DND-41 (cell line): ENCODE results near the gene PRAMEF5.
"Not testable (repeated sequence)": the region's sequence is repeated elsewhere in the genome, so short reads cannot be mapped to it uniquely, and the experiment has no call there.

Experiments used
- ATAC-seq: fragments of 200-7000 bp; cut with Tn5 transposase; 3 replicates; pipeline ENCODE4 v1.9.1; 2021; ENCODE audit warnings: low read depth; ENCODE audit not compliant: insufficient read depth
- DNase-seq: peaks from one replicate; pipeline ENCODE4 v3.0.0-alpha.2; 2020
- H2AFZ ChIP-seq: 2 replicates; pipeline ENCODE4 v1.6.0; 2012; ENCODE audit warnings: low read depth, low read length
- H3K27ac ChIP-seq: 2 replicates; pipeline ENCODE4 v1.5.1; 2012; ENCODE audit warnings: low read length, inconsistent platforms
- H3K27me3 ChIP-seq: fragments of 200-600 bp; sonication (generic); 2 replicates; pipeline ENCODE4 v1.6.0; 2012; ENCODE audit warnings: low read length, mild to moderate bottlenecking, inconsistent platforms; ENCODE audit not compliant: insufficient read depth, poor library complexity
- H3K36me3 ChIP-seq: 2 replicates; pipeline ENCODE4 v1.5.1; 2012; ENCODE audit warnings: low read length, inconsistent platforms; ENCODE audit not compliant: insufficient read depth
- H3K4me1 ChIP-seq: 2 replicates; pipeline ENCODE4 v1.5.1; 2012; ENCODE audit warnings: mild to moderate bottlenecking, low read length; ENCODE audit not compliant: insufficient read depth
- H3K4me2 ChIP-seq: 2 replicates; pipeline ENCODE4 v1.6.0; 2012; ENCODE audit warnings: mild to moderate bottlenecking, moderate library complexity, low read length, inconsistent platforms; ENCODE audit not compliant: insufficient read depth
- H3K4me3 ChIP-seq, 2 experiments: fragments of 200-600 bp in 1 of 2; shearing (Covaris generic) in 1 of 2; 2 replicates each; pipeline ENCODE4 v1.5.1; 2012 to 2016; ENCODE audit warnings: inconsistent platforms in 2 of 2, low read length in 2 of 2, mild to moderate bottlenecking in 2 of 2, low read depth in 1 of 2, moderate library complexity in 1 of 2
- H3K79me2 ChIP-seq: 2 replicates; pipeline ENCODE4 v1.6.0; 2012; ENCODE audit warnings: low read length, inconsistent platforms; ENCODE audit not compliant: insufficient read depth
- H3K9ac ChIP-seq: 2 replicates; pipeline ENCODE4 v1.6.0; 2012; ENCODE audit warnings: low read depth, mild to moderate bottlenecking, inconsistent platforms, low read length, moderate library complexity
- H3K9me3 ChIP-seq: 2 replicates; pipeline ENCODE4 v1.5.1; 2012; ENCODE audit warnings: low read length, moderate library complexity, mild to moderate bottlenecking, inconsistent platforms; ENCODE audit not compliant: insufficient read depth, severe bottlenecking
- H4K20me1 ChIP-seq: 2 replicates; pipeline ENCODE4 v1.6.0; 2012; ENCODE audit warnings: low read length; ENCODE audit not compliant: insufficient read depth
- CTCF ChIP-seq: IDR thresholded peaks from 2 replicates; pipeline ENCODE4 v1.5.1; 2012; ENCODE audit warnings: borderline replicate concordance, low read length, moderate library complexity, mild to moderate bottlenecking; ENCODE audit not compliant: poor library complexity, severe bottlenecking; ENCODE audit errors: extremely low read depth
- EZH2 ChIP-seq: IDR thresholded peaks from 3 replicates; pipeline ENCODE4 v1.6.1; 2012; ENCODE audit warnings: borderline replicate concordance, low read depth, mild to moderate bottlenecking, moderate library complexity, low read length, inconsistent platforms; ENCODE audit not compliant: severe bottlenecking

The PRAMEF5 gene

GRCh38 chr1:13253898-13254297 lies at the start of gene PRAMEF5:
Gene PRAMEF5 (plus strand): TSS chr1:13254198. CDS start chr1:13259269, 5,071 bp downstream.
- not testable (repeated sequence) for H3K27me3 ChIP-seq, H3K4me1 ChIP-seq, H3K79me2 ChIP-seq, H3K36me3 ChIP-seq, H3K4me3 ChIP-seq, H3K4me2 ChIP-seq, DNase-seq, H4K20me1 ChIP-seq, H2AFZ ChIP-seq, H3K9ac ChIP-seq, H3K9me3 ChIP-seq, H3K27ac ChIP-seq, ATAC-seq

- not testable (repeated sequence) for H3K27ac ChIP-seq, DNase-seq, H3K4me2 ChIP-seq, H4K20me1 ChIP-seq, H2AFZ ChIP-seq, H3K4me3 ChIP-seq, H3K4me1 ChIP-seq, ATAC-seq, H3K79me2 ChIP-seq, H3K9me3 ChIP-seq, H3K27me3 ChIP-seq, H3K36me3 ChIP-seq, H3K9ac ChIP-seq
Measured at GRCh38 chr1:13208712-13209111, 45.3 kb upstream of the PRAMEF5 start.

GRCh38 chr1:13216619-13217018 lies 37.4 kb upstream of the PRAMEF5 start:
- H3K9ac ChIP-seq, H3K9me3 ChIP-seq, H2AFZ ChIP-seq, H3K27ac ChIP-seq, H3K79me2 ChIP-seq, H3K4me1 ChIP-seq, H3K4me2 ChIP-seq, H3K27me3 ChIP-seq, ATAC-seq, H3K4me3 ChIP-seq, H3K36me3 ChIP-seq, DNase-seq, H4K20me1 ChIP-seq: not testable (repeated sequence)

- ATAC-seq, H2AFZ ChIP-seq, H3K79me2 ChIP-seq, H3K9me3 ChIP-seq, DNase-seq, H3K36me3 ChIP-seq, H3K4me2 ChIP-seq, H4K20me1 ChIP-seq, H3K4me1 ChIP-seq, H3K4me3 ChIP-seq, H3K27ac ChIP-seq, H3K27me3 ChIP-seq, H3K9ac ChIP-seq: not testable (repeated sequence)
Measured at GRCh38 chr1:13219203-13219602, 34.8 kb upstream of the PRAMEF5 start.

GRCh38 chr1:13222788-13223187 lies 31.2 kb upstream of the PRAMEF5 start:
- H3K9ac ChIP-seq, DNase-seq, H3K36me3 ChIP-seq, H2AFZ ChIP-seq, H4K20me1 ChIP-seq, H3K4me1 ChIP-seq, H3K9me3 ChIP-seq, H3K79me2 ChIP-seq, H3K27me3 ChIP-seq, ATAC-seq, H3K4me2 ChIP-seq, H3K4me3 ChIP-seq, H3K27ac ChIP-seq: not testable (repeated sequence)

- Histone ChIP-seq H4K20me1 (no peaks in the 10 kb centered on the region), H3K27ac (no peak overlapping the region), H3K36me3 (no peaks in the 10 kb centered on the region), H2AFZ (no peak overlapping the region), H3K79me2 (no peaks in the 10 kb centered on the region), H3K4me3 (no peak overlapping the region), H3K4me2 (no peak overlapping the region), H3K9ac (no peak overlapping the region), H3K9me3 (no peaks in the 10 kb centered on the region), H3K4me1 (no peaks in the 10 kb centered on the region), H3K27me3 (peaks cover 5% of the 10 kb centered on the region)
- ATAC-seq (no peak), DNase-seq (no peak)
- TF ChIP-seq EZH2 = no peak
- TF ChIP-seq CTCF = no peak
Measured at GRCh38 chr1:13224480-13225060, 29.4 kb upstream of the PRAMEF5 start.

- not testable (repeated sequence) for H3K9ac ChIP-seq, DNase-seq, H3K9me3 ChIP-seq, H3K36me3 ChIP-seq, H3K4me2 ChIP-seq, H3K27ac ChIP-seq, H3K27me3 ChIP-seq, H3K4me3 ChIP-seq, H2AFZ ChIP-seq, ATAC-seq, H4K20me1 ChIP-seq, H3K4me1 ChIP-seq, H3K79me2 ChIP-seq
Measured at GRCh38 chr1:13225675-13226204, 28.3 kb upstream of the PRAMEF5 start, which contains the start of gene PRAMEF18. Gene PRAMEF18 (minus strand): TSS chr1:13226154. CDS start chr1:13226106, 48 bp downstream.
